Endodermal cell (in vitro differentiated cells): ENCODE measurements around the gene NLRP3. TPM values are rescaled to one million over a fixed set of nuclear protein-coding genes. Genes with fewer than 3 reads are reported as not detected.

Source experiments
- DNase-seq: peaks from one replicate; pipeline ENCODE4 v3.0.0-alpha.2; 2017
- H3K27ac ChIP-seq: 2 replicates; pipeline ENCODE4 v1.5.1; 2013; ENCODE audit warnings: mild to moderate bottlenecking, low read depth, low read length, moderate library complexity
- H3K27me3 ChIP-seq: 2 replicates; pipeline ENCODE4 v1.6.1; 2013; ENCODE audit warnings: mild to moderate bottlenecking, low read length, moderate library complexity; ENCODE audit not compliant: insufficient read depth, control insufficient read depth, poor library complexity, severe bottlenecking
- H3K36me3 ChIP-seq: 2 replicates; pipeline ENCODE4 v1.7.0; 2013; ENCODE audit warnings: mild to moderate bottlenecking, low read length, moderate library complexity; ENCODE audit not compliant: control insufficient read depth, insufficient read depth
- H3K4me1 ChIP-seq: one replicate; pipeline ENCODE4 v1.7.0; 2013; ENCODE audit warnings: low read length; ENCODE audit not compliant: control insufficient read depth, insufficient read depth
- H3K4me3 ChIP-seq: 2 replicates; pipeline ENCODE4 v1.5.1; 2013; ENCODE audit warnings: mild to moderate bottlenecking, low read length, moderate library complexity
- H3K9ac ChIP-seq: 2 replicates; pipeline ENCODE4 v1.6.1; 2013; ENCODE audit warnings: mild to moderate bottlenecking, low read length, moderate library complexity; ENCODE audit not compliant: poor library complexity, severe bottlenecking; ENCODE audit errors: extremely low read depth
- H3K9me3 ChIP-seq: 2 replicates; pipeline ENCODE4 v1.6.1; 2013; ENCODE audit warnings: mild to moderate bottlenecking, low read length, moderate library complexity; ENCODE audit not compliant: control insufficient read depth
- H3K27ac Mint-ChIP-seq: 2 replicates; pipeline ENCODE4 v1.8.0; 2020; ENCODE audit warnings: mixed read lengths
- H3K27me3 Mint-ChIP-seq: 2 replicates; pipeline ENCODE4 v1.8.0; 2021; ENCODE audit warnings: mild to moderate bottlenecking, mixed read lengths; ENCODE audit not compliant: insufficient read depth
- H3K36me3 Mint-ChIP-seq: 2 replicates; pipeline ENCODE4 v1.8.0; 2020; ENCODE audit warnings: low read depth, mixed read lengths
- H3K4me1 Mint-ChIP-seq: 2 replicates; pipeline ENCODE4 v1.8.0; 2020; ENCODE audit warnings: mixed read lengths
- H3K4me3 Mint-ChIP-seq: 2 replicates; pipeline ENCODE4 v1.8.0; 2020; ENCODE audit warnings: mild to moderate bottlenecking, moderate library complexity, mixed read lengths
- H3K9me3 Mint-ChIP-seq: 2 replicates; pipeline ENCODE4 v1.8.0; 2020; ENCODE audit warnings: mild to moderate bottlenecking, mixed read lengths
- WGBS, 2 experiments: methylation state at CpG; one replicate each; pipeline versions ENCODE4 v1.1.5 to v1.1.7; 2013; ENCODE audit warnings: missing lambda C conversion rate in 2 of 2, mixed read lengths in 1 of 2; ENCODE audit not compliant: insufficient coverage in 1 of 2, insufficient read length in 1 of 2; 5-methylcytosine and 5-hydroxymethylcytosine counted together
- total RNA-seq, 2 donors: library from RNA; stranded (reverse); fragmentation: NEBNext Ultra II Directional in 1 of 2; extraction: Animal tissue kit (Norgen Biotek cat#: 25700) in 1 of 2; gene quantifications; 2 replicates in 1 of 2; 3 replicates in 1 of 2; pipeline ENCODE4 v1.2.1, GENCODE V29; 2021
- TF ChIP-seq, protein P1 (sequence below): fragments of 200-600 bp; sonication (generic); conservative IDR thresholded peaks from 2 replicates; pipeline ENCODE4 v1.5.0; 2021; ENCODE audit warnings: antibody characterized with exemption, mild to moderate bottlenecking

Gene NLRP3
- total RNA-seq, 2 donors from 2014 or later = 0.09 TPM; not detected in 1

DNA sequence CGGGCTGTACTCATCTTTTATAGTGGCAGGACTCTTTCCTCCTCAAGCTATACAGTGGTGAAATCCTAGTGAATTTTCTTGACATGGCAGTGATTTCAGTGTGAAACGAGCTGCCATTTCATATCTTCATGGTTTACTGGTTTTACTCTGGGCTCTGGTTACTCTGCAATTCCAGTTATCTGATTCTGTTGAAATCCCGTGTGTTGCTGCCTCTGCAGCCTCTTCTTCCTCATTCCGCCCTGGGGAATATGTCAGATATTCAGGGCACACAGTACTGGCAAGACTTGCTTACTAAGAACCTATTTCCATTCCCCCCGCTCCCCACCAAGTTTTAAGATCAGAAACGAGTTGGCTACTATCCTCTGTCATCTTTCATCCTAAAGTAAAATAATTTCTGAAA is 49.8 kb downstream of the NLRP3 start:
- H3K36me3 ChIP-seq = no peaks in the 10 kb centered on the region
- no peaks in the 10 kb centered on the region for H3K4me1 Mint-ChIP-seq
- DNase-seq = no peak
- TF ChIP-seq, protein P1, sequence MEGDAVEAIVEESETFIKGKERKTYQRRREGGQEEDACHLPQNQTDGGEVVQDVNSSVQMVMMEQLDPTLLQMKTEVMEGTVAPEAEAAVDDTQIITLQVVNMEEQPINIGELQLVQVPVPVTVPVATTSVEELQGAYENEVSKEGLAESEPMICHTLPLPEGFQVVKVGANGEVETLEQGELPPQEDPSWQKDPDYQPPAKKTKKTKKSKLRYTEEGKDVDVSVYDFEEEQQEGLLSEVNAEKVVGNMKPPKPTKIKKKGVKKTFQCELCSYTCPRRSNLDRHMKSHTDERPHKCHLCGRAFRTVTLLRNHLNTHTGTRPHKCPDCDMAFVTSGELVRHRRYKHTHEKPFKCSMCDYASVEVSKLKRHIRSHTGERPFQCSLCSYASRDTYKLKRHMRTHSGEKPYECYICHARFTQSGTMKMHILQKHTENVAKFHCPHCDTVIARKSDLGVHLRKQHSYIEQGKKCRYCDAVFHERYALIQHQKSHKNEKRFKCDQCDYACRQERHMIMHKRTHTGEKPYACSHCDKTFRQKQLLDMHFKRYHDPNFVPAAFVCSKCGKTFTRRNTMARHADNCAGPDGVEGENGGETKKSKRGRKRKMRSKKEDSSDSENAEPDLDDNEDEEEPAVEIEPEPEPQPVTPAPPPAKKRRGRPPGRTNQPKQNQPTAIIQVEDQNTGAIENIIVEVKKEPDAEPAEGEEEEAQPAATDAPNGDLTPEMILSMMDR = no peak
- H3K9me3 ChIP-seq = peaks cover 22% of the 10 kb centered on the region
- H3K4me3 Mint-ChIP-seq = no peak overlapping the region
- H3K27ac ChIP-seq = no peak overlapping the region
- peaks cover 2% of the 10 kb centered on the region for H3K27me3 Mint-ChIP-seq
- no peaks in the 10 kb centered on the region for H3K4me1 ChIP-seq
- H3K27ac Mint-ChIP-seq = no peak overlapping the region
- no peaks in the 10 kb centered on the region for H3K27me3 ChIP-seq
- 79 to 88% methylated on average over 6 of the region's 6 CpGs for WGBS, 2 experiments
- peaks cover 25% of the 10 kb centered on the region for H3K9me3 Mint-ChIP-seq
- peaks cover 3% of the 10 kb centered on the region for H3K36me3 Mint-ChIP-seq
- H3K4me3 ChIP-seq = no peak overlapping the region
- no peak overlapping the region for H3K9ac ChIP-seq

DNA sequence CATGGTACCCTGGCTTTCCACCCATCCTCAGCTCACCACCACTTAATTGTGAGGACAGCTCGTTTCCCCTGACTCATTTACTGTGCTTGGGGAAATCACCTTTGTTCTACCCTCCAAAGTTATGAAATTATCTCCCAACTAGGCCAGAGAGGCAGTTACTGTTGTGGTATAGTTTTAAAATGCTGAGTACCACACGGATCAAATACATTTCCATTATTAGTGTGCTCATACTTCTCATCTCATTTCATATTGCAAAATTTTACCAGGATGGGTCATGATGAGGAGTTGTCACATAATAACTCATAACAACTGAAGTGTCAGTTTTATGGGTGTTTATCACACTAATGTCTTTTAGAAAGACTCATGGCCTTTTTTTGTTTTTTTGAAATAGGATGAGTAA is 51.2 kb downstream of the NLRP3 start:
- Histone ChIP-seq H3K9ac (no peak overlapping the region), H3K36me3 (no peaks in the 10 kb centered on the region), H3K4me3 (no peak overlapping the region), H3K27ac (no peak overlapping the region), H3K4me1 (no peaks in the 10 kb centered on the region), H3K27me3 (no peaks in the 10 kb centered on the region), H3K9me3 (peaks cover 17% of the 10 kb centered on the region)
- H3K27me3 Mint-ChIP-seq = peaks cover 2% of the 10 kb centered on the region
- TF ChIP-seq, protein P1 = no peak
- peaks cover under 1% of the 10 kb centered on the region for H3K36me3 Mint-ChIP-seq
- no peak overlapping the region for H3K27ac Mint-ChIP-seq
- no peak for DNase-seq
- WGBS, 2 experiments = 85 to 100% methylated on average over 1 to 2 of the region's 2 CpGs
- no peaks in the 10 kb centered on the region for H3K4me1 Mint-ChIP-seq
- H3K4me3 Mint-ChIP-seq = no peak overlapping the region
- peaks cover 19% of the 10 kb centered on the region for H3K9me3 Mint-ChIP-seq

DNA sequence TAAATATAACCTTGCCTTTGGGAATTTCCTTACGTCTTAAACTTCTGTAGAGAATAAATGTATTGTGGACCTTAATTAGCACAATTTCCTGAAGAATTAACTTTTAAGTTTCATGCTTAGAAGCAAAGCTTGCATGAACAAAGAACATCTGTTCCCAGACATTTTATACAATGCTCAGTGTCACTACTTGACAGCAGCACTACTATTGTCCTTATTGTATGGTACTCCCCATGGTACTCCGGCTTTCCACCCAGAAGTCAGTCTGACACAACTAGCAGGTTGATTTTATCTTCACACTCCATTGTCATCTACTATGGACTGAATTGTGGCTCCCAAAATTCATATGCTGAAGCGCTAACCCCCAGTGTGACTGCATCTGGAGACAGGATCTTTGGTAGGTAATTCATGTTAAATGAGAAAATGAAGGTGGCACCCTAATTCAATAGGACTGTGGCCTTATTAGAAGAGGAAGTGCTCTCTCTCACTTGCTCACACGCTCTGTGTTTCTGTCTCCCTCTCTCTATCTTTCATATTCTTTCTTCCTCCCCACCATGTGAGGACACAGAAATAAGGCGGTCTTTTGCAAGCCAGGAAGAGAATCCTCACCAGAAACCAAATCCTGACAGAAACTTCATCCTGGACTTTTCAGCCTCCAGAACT is 52.6 kb downstream of the NLRP3 start:
- Histone ChIP-seq H3K4me3 (no peak overlapping the region), H3K27me3 (no peaks in the 10 kb centered on the region), H3K27ac (peak overlapping the region; percentile 85), H3K36me3 (no peaks in the 10 kb centered on the region), H3K4me1 (no peaks in the 10 kb centered on the region), H3K9ac (no peak overlapping the region), H3K9me3 (peaks cover 3% of the 10 kb centered on the region)
- H3K27ac Mint-ChIP-seq = no peak overlapping the region
- TF ChIP-seq, protein P1 = no peak
- peaks cover 5% of the 10 kb centered on the region for H3K9me3 Mint-ChIP-seq
- no peak overlapping the region for H3K4me3 Mint-ChIP-seq
- peaks cover 8% of the 10 kb centered on the region for H3K4me1 Mint-ChIP-seq
- no peak for DNase-seq
- peaks cover 2% of the 10 kb centered on the region for H3K27me3 Mint-ChIP-seq
- WGBS, 2 experiments = 72 to 90% methylated on average over 2 to 5 of the region's 5 CpGs
- no peaks in the 10 kb centered on the region for H3K36me3 Mint-ChIP-seq
